Measurements from ENCODE around the gene SRA1.
"Not testable (repeated sequence)": the region's sequence is repeated elsewhere in the genome, so short reads cannot be mapped to it uniquely, and the experiment has no call there.

SRA1 gene

GRCh38 chr5:140588311-140589070 lies 31.2 kb upstream of the SRA1 start:
- H3K36me3 ChIP-seq (ENCODE audit: control insufficient read depth in 2 of 2, insufficient read depth in 1 of 2, low read length in 2 of 2): no peaks in the 10 kb centered on the region
- POLR2A ChIA-PET: no interaction called here
- CTCF ChIA-PET: interaction anchor here (0.8 to 1.5 kb wide), 2 partner anchors 12 to 13 kb away, joined by 4 read pairs; no protein-coding TSS in a partner anchor
- no peak overlapping the region for H3K4me3 ChIP-seq (ENCODE audit: low read depth, low read length)
- H3K9me3 ChIP-seq (ENCODE audit: control insufficient read depth, insufficient read depth, low read depth, low read length): no peaks in the 10 kb centered on the region
- no peak overlapping the region for H3K27ac ChIP-seq (ENCODE audit: extremely low read depth, low read depth, low read length)
- TF ChIP-seq ZNF791 (tag by site-specific recombination; IDR thresholded peaks at IDR 0.05) (no peak), KLF7 (tag by site-specific recombination; IDR thresholded peaks at IDR 0.05; ENCODE audit: borderline replicate concordance) (no peak), ZNF521 (tag by site-specific recombination; IDR thresholded peaks at IDR 0.05) (no peak), ZSCAN4 (tag by site-specific recombination; IDR thresholded peaks at IDR 0.05) (no peak), ZNF350 (tag by site-specific recombination; IDR thresholded peaks at IDR 0.05) (no peak), ZBTB8A (tag by site-specific recombination; IDR thresholded peaks at IDR 0.05) (no peak), ZNF530 (tag by site-specific recombination; IDR thresholded peaks at IDR 0.05; ENCODE audit: low read depth) (no peak), SP3 (tag by site-specific recombination; IDR thresholded peaks at IDR 0.05) (no peak), HOXD13 (CRISPR knock-in tag; IDR thresholded peaks at IDR 0.05; ENCODE audit: borderline replicate concordance) (no peak), SCRT2 (tag by site-specific recombination; IDR thresholded peaks at IDR 0.05) (no peak), ZBTB17 (tag by site-specific recombination; IDR thresholded peaks at IDR 0.05) (no peak), KLF16 (tag by site-specific recombination; IDR thresholded peaks at IDR 0.05) (no peak), ZNF335 (tag by site-specific recombination; conservative IDR thresholded peaks at IDR 0.05) (no peak)
- H3K4me1 ChIP-seq (ENCODE audit: control insufficient read depth, insufficient read depth, low read length): no peaks in the 10 kb centered on the region

GRCh38 chr5:140587495-140587894 lies 30.2 kb upstream of the SRA1 start:
- no peak overlapping the region for H3K27ac ChIP-seq (ENCODE audit: extremely low read depth, low read depth, low read length)
- TF ChIP-seq TSHZ1 (tag by site-specific recombination; IDR thresholded peaks at IDR 0.05; ENCODE audit: borderline replicate concordance) (no peak), ZNF701 (tag by site-specific recombination; IDR thresholded peaks at IDR 0.05) (no peak)
- no peaks in the 10 kb centered on the region for H3K9me3 ChIP-seq (ENCODE audit: control insufficient read depth, insufficient read depth, low read depth, low read length)
- H3K4me3 ChIP-seq (ENCODE audit: low read depth, low read length): no peak overlapping the region
- CTCF ChIA-PET: no interaction called here
- POLR2A ChIA-PET: no interaction called here
- no peaks in the 10 kb centered on the region for H3K36me3 ChIP-seq (ENCODE audit: control insufficient read depth in 2 of 2, insufficient read depth in 1 of 2, low read length in 2 of 2)
- H3K4me1 ChIP-seq (ENCODE audit: control insufficient read depth, insufficient read depth, low read length): no peaks in the 10 kb centered on the region

GRCh38 chr5:140579188-140579747 lies 22.0 kb upstream of the SRA1 start:
- H3K36me3 ChIP-seq (ENCODE audit: control insufficient read depth in 2 of 2, insufficient read depth in 1 of 2, low read length in 2 of 2); H3K9me3 ChIP-seq (ENCODE audit: control insufficient read depth, insufficient read depth, low read depth, low read length); H3K4me1 ChIP-seq (ENCODE audit: control insufficient read depth, insufficient read depth, low read length); POLR2A ChIA-PET; H3K4me3 ChIP-seq (ENCODE audit: low read depth, low read length); CTCF ChIA-PET; H3K27ac ChIP-seq (ENCODE audit: extremely low read depth, low read depth, low read length): not testable (repeated sequence)
- TF ChIP-seq ZNF555 (tag by site-specific recombination; conservative IDR thresholded peaks at IDR 0.05) (peak; percentile 30), ZNF623 (tag by site-specific recombination; IDR thresholded peaks at IDR 0.05) (0 out of 2 replicates have a peak, but pooled peaks have one; percentile 31), ZNF558 (tag by site-specific recombination; IDR thresholded peaks at IDR 0.05) (0 out of 2 replicates have a peak, but pooled peaks have one; percentile 21), ZNF518A (tag by site-specific recombination; conservative IDR thresholded peaks at IDR 0.05; ENCODE audit: low read depth) (peak; percentile 59; the same call in 1 of the 2 replicates)
